Liver (tissue), 3 donors: ENCODE results near the gene GZMM.

Experiments used
- ATF3 ChIP-seq: IDR thresholded peaks from 2 replicates; pipeline ENCODE4 v1.6.1; 2016; ENCODE audit warnings: antibody characterized with exemption
- CTCF ChIP-seq: fragments of 150-350 bp; IDR thresholded peaks from 2 replicates; pipeline ENCODE4 v1.5.1; 2017; ENCODE audit warnings: improper control_type of control experiment, low read depth, low read length; ENCODE audit not compliant: missing input control
- EGR1 ChIP-seq, 2 donors: IDR thresholded peaks; 2 replicates each; pipeline ENCODE4 v1.6.1; 2016 to 2018; ENCODE audit warnings: antibody characterized with exemption in 2 of 2, low read depth in 2 of 2
- RAD21 ChIP-seq, 2 donors: IDR thresholded peaks; 2 replicates each; pipeline ENCODE4 v1.6.1; 2016; ENCODE audit warnings: antibody characterized with exemption in 2 of 2, mild to moderate bottlenecking in 2 of 2
- REST ChIP-seq: IDR thresholded peaks from 2 replicates; pipeline ENCODE4 v1.6.1; 2016; ENCODE audit warnings: antibody characterized with exemption, mild to moderate bottlenecking
- TAF1 ChIP-seq: conservative IDR thresholded peaks from 2 replicates; pipeline ENCODE4 v1.6.1; 2016; ENCODE audit warnings: antibody characterized with exemption, mild to moderate bottlenecking
- ZBTB33 ChIP-seq: IDR thresholded peaks from 2 replicates; pipeline ENCODE4 v1.6.1; 2016; ENCODE audit warnings: antibody characterized with exemption
- donor health status: healthy.
- donor health status: healthy.

- no peak for TF ChIP-seq RAD21 (IDR thresholded peaks at IDR 0.05)
- TF ChIP-seq ZBTB33, result no peak
- no peak for TF ChIP-seq TAF1
- TF ChIP-seq ATF3, result no peak
- no peak for TF ChIP-seq CTCF
- no peak for TF ChIP-seq REST
- TF ChIP-seq EGR1 (IDR thresholded peaks at IDR 0.05; ENCODE audit: low read depth in 2 of 2), result no peak
Measured at GRCh38 chr19:540867-541637, 2.8 kb upstream of the GZMM start.
